Liver (tissue), 3 donors: Measurements from ENCODE around the gene MTF1.

ENCODE experiments used
- ATF3 ChIP-seq: IDR thresholded peaks from 2 replicates; pipeline ENCODE4 v1.6.1; 2016; ENCODE audit warnings: antibody characterized with exemption
- CTCF ChIP-seq: fragments of 150-350 bp; IDR thresholded peaks from 2 replicates; pipeline ENCODE4 v1.5.1; 2017; ENCODE audit warnings: improper control_type of control experiment, low read depth, low read length; ENCODE audit not compliant: missing input control
- GABPA ChIP-seq, 2 donors: IDR thresholded peaks in 1 of 2; conservative IDR thresholded peaks in 1 of 2; 2 replicates each; pipeline ENCODE4 v1.6.1; 2016; ENCODE audit warnings: antibody characterized with exemption in 2 of 2, mild to moderate bottlenecking in 1 of 2, moderate library complexity in 1 of 2
- RAD21 ChIP-seq, 2 donors: IDR thresholded peaks; 2 replicates each; pipeline ENCODE4 v1.6.1; 2016; ENCODE audit warnings: antibody characterized with exemption in 2 of 2, mild to moderate bottlenecking in 2 of 2
- REST ChIP-seq: IDR thresholded peaks from 2 replicates; pipeline ENCODE4 v1.6.1; 2016; ENCODE audit warnings: antibody characterized with exemption, mild to moderate bottlenecking
- TAF1 ChIP-seq: conservative IDR thresholded peaks from 2 replicates; pipeline ENCODE4 v1.6.1; 2016; ENCODE audit warnings: antibody characterized with exemption, mild to moderate bottlenecking
- YY1 ChIP-seq: IDR thresholded peaks from 2 replicates; pipeline ENCODE4 v1.6.1; 2016; ENCODE audit warnings: antibody characterized with exemption, mild to moderate bottlenecking
- ZBTB33 ChIP-seq: IDR thresholded peaks from 2 replicates; pipeline ENCODE4 v1.6.1; 2016; ENCODE audit warnings: antibody characterized with exemption
- donor health status: healthy.
- donor health status: healthy.

GRCh38 chr1:37764888-37765441 lies 94.4 kb downstream of the MTF1 start, which contains the start of gene EPHA10:
- TF ChIP-seq CTCF (no peak), YY1 (no peak), ZBTB33 (no peak), ATF3 (no peak), REST (no peak), GABPA (IDR thresholded peaks at IDR 0.05 in 1 of 2, conservative IDR thresholded peaks at IDR 0.05 in 1 of 2) (no peak), RAD21 (IDR thresholded peaks at IDR 0.05) (no peak), TAF1 (no peak)
